Measurements from ENCODE around the gene DCXR.

DCXR gene

GRCh38 chr17:82072827-82073226 is 35.3 kb upstream of the DCXR start:
- DNase-seq (ENCODE audit: low spot score): no peak

- DNase-seq (ENCODE audit: low spot score): no peak
Observed at GRCh38 chr17:82070611-82071010, 33.1 kb upstream of the DCXR start.

DNA sequence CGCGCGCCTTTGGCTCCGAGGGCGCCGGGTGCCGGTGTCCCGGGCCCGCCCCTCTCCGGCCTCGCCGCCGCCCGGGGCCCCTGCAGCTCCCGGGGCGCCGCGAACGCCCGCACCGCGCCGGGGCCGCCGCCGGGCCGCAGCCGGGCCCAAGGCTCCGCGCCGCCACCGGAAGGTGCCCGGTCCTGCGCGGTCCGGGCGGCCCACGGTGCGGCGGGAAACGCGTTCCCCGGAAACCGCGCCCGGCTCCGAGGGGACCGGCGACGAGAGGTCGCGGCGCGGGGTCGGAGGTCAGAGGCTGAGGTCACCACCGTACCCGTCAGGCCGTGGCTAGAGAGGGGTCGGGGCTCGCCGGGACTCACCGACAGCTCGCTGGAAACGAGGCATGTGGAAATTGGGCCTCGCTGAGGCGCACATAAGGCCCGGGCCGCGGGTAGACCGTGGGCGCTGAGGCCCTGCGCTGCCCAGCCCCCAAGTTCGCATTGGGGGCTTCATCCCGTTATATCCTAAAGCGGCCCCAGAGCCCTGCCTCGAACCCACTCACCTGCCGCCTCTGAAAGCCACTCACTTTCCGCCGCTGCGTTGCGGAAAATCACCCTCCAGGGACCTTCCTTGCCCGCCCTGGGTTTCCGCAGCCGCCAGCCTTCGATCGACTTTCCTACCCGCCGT is 28.3 kb upstream of the DCXR start, which contains the start of gene DUS1L:
TSS of gene DUS1L (minus strand) at position 167 of the 666 bp plus-strand sequence. CDS start 745 bp downstream, outside the sequence.
- peak; percentile 94 for DNase-seq (ENCODE audit: low spot score)

DNA sequence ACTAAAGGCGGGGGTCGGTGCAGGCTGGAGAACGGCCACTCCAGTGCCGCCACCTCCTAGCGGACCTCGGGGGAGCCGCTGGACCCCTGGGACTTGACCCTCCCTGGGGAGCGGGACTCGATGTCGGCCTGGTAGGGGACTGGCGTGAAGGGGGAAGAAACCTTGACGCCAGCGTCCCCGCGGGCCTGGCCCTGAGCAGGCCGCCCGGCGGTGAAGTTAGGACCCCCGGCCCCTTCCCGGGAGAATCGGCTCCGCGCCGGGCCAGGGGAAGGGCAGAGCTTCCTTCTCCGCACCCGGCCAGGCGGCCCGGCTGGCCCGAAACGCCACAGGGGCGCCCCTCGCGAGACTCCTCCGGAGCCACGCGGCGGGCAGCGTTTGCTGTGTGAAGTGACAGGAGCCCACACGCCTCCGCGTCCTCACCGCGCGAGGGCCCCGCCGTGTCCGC is 27.7 kb upstream of the DCXR start:
- peak; percentile 27 for DNase-seq (ENCODE audit: low spot score)

DNA sequence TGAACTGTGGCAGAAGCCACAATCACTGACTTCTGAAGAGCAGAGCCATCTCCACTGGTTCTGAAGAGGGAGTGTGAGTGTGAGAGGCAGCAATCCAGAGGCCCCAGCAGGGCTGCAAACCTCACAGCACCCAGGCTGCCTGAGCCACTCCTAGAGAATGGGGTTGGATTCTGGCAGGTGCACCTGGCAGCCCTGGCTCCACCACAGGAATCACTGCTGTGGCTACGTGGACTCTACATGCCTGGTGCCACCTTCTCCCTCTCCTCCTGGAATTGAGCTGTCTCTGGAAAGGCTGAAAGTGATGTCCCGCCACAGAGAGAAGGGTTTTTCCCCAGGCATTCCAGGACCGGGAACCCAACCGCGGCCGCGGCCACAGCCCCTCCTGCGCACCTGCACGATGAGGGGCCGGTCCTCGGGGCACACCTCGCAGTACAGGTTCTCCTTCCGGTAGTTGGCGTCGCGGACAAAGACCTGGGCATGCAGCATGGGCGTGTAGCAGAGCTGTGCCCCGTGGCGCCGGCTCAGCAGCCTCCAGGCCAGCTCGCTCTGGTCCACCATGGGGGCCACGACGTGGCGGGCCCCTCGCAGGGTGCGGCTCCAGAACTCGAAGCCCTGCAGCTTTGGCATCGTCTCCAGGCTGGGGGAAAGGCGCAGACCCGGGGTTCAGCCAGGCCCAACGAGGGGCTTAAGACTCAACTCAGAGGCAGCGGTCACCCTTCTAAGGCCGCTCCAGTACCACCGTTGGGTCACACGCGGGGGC is 27.1 kb upstream of the DCXR start:
- DNase-seq (ENCODE audit: low spot score): no peak

- no peak for DNase-seq (ENCODE audit: low spot score)
Observed at GRCh38 chr17:82063424-82064415, 26.2 kb upstream of the DCXR start.

DNA sequence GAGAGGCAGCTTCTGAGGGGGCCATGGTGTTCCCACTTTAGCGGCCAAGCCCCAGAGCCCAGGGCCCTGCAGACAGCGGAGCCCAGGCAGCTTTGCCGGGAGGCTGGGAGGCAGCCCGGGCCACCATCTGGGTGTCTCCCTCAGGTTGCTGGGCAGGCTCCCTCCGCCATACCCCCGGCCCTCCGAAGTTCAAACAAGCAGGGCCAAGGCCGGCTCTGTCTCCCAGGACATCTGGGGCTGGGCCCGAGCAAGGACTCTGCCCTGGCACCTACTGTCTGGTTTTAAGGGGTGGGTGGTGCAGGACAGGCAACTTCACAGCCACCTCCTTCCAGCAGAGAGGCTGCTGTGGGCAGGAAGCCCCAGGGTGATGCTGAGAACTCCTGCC is 25.5 kb upstream of the DCXR start:
- no peak for DNase-seq (ENCODE audit: low spot score)

DNA sequence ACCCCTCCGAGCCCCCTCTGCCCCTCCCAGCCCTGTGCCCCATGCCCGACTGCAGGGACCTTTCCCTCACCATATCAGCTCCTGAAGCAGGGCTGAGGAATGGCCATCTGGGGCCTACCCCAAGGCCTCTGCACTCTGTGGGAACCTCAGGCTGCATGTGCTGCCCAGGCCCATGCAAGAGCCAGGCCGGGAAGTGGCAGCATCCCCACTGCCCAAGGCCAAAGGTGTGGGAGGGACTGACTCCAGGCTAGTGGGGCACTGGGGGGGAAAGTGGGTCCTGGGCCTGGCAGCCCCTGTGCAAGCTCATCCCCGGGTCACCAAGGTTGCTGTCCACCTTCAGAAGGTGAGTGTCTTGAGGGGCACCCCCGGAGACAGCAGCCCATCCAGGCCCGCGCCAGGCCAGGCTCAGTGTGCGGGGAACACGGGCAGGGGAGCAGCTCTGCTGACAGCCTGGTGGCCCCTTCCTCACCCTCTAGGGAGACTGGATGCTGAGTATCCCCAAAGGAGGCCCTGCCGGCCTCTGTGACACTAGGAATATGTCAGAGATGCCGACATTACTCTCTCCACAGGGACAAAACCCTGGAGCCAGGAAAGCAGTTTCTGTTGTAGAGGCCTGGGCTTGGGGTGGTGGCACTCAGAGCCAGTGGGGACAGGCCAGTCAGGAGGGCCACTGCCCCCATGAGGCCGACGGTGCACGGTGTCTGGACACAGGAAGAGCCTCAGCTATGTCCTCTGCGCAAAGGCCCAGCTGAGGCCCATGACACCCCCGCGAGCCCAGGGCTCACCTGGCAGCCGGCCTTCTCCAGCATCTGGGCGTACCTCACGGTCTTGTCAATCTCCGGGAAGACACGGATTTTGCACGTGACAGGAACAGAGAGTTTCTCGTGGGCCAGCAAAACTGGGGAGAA is 24.8 kb upstream of the DCXR start:
- no peak for DNase-seq (ENCODE audit: low spot score)

- no peak for DNase-seq (ENCODE audit: low spot score)
Observed at GRCh38 chr17:82061047-82061925, 23.8 kb upstream of the DCXR start.

- DNase-seq (ENCODE audit: low spot score): no peak
Observed at GRCh38 chr17:82060614-82061013, 23.1 kb upstream of the DCXR start.

DNA sequence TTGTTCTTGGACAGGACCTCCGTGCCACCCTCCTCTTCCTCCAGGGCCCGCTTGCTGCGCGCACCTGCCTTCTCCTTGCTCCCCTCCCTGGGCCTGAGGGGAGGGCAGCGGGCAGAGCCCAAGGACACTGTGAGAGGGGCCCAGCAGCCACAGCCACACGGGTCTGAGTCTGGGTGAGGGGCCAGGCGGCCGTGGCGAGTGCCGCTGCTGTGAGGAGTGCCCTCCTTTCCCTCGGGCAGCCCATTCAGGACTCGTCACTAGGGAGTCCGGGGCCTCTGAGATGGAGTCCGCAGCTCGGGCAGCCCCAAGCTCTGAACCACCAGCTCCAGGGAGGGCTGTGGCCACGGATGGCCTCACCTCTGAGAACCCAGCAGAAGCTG is 22.5 kb upstream of the DCXR start:
- DNase-seq (ENCODE audit: low spot score): no peak

DNA sequence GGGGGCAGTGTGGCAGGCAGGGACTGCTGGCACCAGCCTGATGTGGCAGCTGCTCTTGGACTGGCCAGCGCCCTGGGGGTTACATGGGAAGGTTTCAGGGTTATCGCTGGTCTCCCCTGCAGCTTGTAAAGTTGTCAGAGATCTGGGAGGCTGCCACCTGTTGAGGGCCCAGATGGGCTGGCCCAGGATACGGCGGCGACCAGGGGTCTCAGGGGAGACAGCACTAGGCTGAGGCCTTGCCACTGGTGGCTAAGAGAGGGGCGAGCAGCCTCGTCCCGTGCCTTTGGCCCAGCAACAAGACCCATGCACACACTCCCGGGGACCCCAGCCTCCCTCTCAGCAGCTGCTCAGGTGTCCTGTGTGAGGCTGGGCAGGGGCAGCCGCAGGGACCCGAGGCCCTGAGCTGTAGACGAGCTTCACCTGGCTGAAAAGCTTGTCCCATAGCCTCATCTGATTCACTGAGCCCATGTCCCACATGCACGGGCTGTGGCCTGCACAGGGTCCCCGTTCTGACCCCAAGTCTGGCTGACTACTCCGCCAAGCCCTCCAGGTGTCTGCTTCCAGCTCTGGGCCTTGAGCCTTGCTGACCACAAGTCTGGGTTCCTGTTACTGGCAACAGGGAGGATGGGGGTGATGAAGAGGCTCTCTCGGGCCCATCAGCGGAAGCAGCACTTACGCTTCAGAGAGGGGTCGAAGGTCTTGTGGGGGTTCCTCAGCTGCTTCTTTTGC is 21.9 kb upstream of the DCXR start:
- no peak for DNase-seq (ENCODE audit: low spot score)

DNA sequence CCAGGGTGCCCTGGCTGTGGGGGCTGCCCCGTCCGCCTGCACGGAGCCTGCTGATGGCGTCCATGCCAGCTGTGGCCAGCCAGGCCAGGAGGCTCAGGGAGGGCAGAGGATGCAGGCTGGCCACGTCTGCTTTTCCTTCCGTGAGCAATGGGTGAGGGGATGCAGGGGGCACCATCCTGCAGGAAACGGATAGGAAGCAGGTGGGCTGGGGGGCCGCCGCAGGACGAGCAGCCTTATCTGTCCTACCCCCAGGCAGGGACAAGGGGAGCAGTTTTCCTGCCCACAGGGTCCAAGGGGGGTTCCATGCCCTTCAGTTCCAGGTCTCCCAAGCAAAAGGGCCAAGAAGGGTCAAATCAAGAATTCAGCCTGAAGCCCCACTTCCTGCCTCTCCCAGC is 21.4 kb upstream of the DCXR start:
- no peak for DNase-seq (ENCODE audit: low spot score)

DNA sequence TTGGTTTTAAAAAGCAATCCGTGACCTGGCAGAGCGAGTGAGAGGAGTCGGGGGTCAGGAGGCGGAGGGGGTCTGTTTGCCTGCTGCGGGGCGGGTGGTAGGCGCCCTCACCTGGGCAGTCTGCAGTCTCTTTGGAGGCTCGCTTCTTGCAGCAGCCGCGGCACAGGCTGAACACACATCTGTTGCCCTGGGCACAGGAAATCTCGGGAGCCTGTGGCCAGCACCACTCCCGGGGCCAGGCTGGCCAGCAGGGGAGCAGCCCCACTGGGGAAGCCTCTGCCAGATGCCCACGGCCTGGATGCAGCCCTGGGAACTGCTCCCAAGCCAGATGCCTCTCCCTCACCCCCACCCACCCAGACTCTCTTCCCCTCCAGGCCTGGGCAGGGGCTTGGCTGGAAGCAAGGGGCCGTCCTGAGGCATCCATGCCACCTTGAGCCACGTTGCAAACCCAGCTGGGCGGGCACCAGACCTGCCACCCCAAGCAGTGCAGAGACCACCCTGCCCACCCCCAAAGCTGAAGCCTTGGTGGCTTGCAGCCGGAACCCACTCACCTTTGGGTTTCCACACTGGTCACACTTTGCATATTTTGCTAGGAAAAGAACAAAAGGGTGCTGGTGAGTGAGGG is 20.8 kb upstream of the DCXR start:
- no peak for DNase-seq (ENCODE audit: low spot score)

DNA sequence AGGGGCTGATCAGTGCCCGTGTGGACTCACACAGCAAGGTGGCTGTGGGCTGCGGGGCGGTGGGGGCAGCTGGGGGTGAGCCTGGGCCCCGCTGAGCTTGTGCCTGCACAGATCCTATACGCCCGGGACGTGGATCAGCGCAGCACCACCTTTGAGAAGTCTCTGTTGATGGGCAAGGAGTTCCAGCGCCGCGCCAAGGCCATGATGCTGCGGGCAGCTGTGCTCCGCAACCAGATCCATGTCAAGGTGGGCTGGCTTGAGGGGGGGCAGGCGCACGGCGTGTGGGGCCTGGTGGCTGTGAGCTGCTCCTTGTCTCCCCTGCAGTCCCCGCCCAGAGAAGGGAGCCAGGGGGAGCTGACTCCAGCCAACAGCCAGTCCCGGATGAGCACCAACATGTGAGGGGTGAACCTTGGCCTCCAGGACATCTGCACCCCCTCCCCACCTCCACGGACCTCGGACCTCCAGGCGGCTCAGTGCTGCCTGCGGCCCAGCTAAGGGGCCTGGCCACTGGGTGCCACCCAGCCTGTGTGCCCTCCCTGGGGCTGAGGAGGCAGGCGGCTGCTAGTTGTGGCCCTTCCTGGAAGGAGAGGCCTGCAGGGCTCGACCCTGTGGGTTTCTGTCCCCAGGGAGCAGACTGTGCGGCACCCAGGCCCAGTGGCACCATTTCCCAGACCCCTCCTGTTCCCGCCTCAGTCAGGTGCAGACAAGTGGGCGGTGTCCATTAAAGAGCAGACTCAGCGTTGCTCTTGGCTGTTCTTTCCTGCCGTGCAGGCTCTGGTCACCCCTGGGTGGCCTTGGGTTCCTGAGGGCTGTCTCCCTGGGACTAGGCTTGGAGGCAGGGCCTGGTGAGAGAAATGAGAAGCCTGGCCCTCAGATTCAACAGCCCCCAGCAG is 19.5 kb upstream of the DCXR start:
- DNase-seq (ENCODE audit: low spot score): no peak

DNA sequence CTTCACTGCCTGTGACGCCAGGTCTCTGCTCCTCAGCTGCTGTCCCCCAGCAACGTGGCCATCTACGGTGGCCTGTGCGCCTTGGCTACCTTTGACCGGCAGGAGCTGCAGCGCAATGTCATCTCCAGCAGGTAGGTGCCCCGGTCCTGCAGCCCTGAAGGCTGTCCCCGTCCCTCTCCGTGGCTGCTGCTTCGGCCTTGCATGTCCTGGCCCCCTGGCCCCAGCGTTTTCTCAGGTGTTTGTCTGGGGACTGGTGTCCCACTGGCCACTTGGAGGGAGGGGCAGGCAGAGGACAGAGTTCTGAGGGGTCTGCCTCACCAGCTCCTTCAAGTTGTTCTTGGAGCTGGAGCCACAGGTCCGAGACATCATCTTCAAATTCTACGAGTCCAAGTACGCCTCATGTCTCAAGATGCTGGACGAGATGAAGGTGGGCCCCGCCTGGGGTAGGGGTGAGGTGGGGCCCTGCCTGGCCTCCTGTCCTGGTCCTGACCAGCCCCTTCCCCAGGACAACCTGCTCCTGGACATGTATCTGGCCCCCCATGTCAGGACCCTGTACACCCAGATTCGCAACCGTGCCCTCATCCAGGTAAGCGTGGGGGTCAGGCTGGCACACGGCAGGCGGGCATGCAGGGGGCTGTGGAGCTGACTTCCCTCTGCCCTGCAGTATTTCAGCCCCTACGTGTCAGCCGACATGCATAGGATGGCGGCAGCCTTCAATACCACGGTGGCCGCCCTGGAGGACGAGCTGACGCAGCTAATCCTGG is 18.6 kb upstream of the DCXR start:
- DNase-seq (ENCODE audit: low spot score): no peak

Data from GM03348 (cell line).